Testis (tissue), 3 donors: Measurements from ENCODE around the gene DNAH6. TPM values are rescaled to one million over a fixed set of nuclear protein-coding genes. Genes with fewer than 3 reads are reported as not detected.

ENCODE experiments used
- DNase-seq: peaks from one replicate; pipeline ENCODE4 v3.0.0-alpha.2; 2019
- H3K27ac ChIP-seq, 2 donors: fragments of 200-600 bp; sonication (generic); one replicate each; pipeline ENCODE4 v1.5.1; 2019
- H3K27me3 ChIP-seq: fragments of 200-600 bp; sonication (generic); one replicate; pipeline ENCODE4 v1.5.1; 2019
- H3K36me3 ChIP-seq: fragments of 200-600 bp; sonication (generic); one replicate; pipeline ENCODE4 v1.5.1; 2017; ENCODE audit warnings: low read depth; ENCODE audit errors: missing control alignments
- H3K4me1 ChIP-seq: fragments of 200-600 bp; sonication (generic); one replicate; pipeline ENCODE4 v1.5.1; 2019
- H3K4me3 ChIP-seq, 2 donors: fragments of 200-600 bp; sonication (generic); one replicate each; pipeline ENCODE4 v1.5.1; 2017 to 2019
- H3K9me3 ChIP-seq: fragments of 200-600 bp; sonication (generic); one replicate; pipeline ENCODE4 v1.5.1; 2017
- CTCF ChIP-seq, 3 experiments: fragments of 450-650 bp in 2 of 3; fragments of 200-600 bp in 1 of 3; sonication (generic) in 1 of 3; IDR thresholded peaks; one replicate each; pipeline ENCODE4 v1.5.1; 2016 to 2019; ENCODE audit warnings: antibody characterized with exemption in 3 of 3, mild to moderate bottlenecking in 2 of 3, moderate library complexity in 1 of 3
- POLR2A ChIP-seq: fragments of 450-650 bp; IDR thresholded peaks from one replicate; pipeline ENCODE4 v1.6.1; 2017; ENCODE audit warnings: antibody characterized with exemption, mild to moderate bottlenecking, moderate library complexity
- WGBS, 2 donors: methylation state at CpG; one replicate each; pipeline ENCODE4 v1.1.5; 2018; 5-methylcytosine and 5-hydroxymethylcytosine counted together
- intact Hi-C: fragments of 100-400 bp; cut with DNase I; formaldehyde crosslinking; loops from one replicate; pipeline ENCODE4 v1.15.1; 2023; ENCODE audit warnings: low total_unique reads
- polyA plus RNA-seq: library from polyadenylated mRNA; stranded (reverse); fragments of 350-450 nt; fragmentation: Illumina TruSeq; extraction: RNeasy Lipid Tissue Mini Kit (QIAGEN cat#74804); gene quantifications from one replicate; pipeline ENCODE4 v1.2.3, GENCODE V29; 2014; ENCODE audit warnings: low read depth, low replicate concordance; ENCODE audit not compliant: insufficient read depth
- total RNA-seq, 2 donors: library from RNA; depleted of rRNA; stranded (reverse); fragments of >200 nt; gene quantifications; one replicate each; pipeline ENCODE4 v1.2.3, GENCODE V29; 2016

DNAH6 gene
- total and polyA plus RNA-seq, 3 donors from 2014 or later = 7.1 to 18.4 (median 11.8) TPM

GRCh38 chr2:84755096-84755495, 238.8 kb downstream of the DNAH6 start:
- WGBS, 2 donors = 87 to 97% methylated on average over 1 of the region's 1 CpG
- Histone ChIP-seq H3K27ac (no peak overlapping the region), H3K27me3 (no peaks in the 10 kb centered on the region), H3K9me3 (no peaks in the 10 kb centered on the region), H3K36me3 (no peaks in the 10 kb centered on the region), H3K4me3 (no peak overlapping the region), H3K4me1 (no peaks in the 10 kb centered on the region)
- no peak for DNase-seq
- TF ChIP-seq POLR2A = no peak
- no peak for TF ChIP-seq CTCF (IDR thresholded peaks at IDR 0.05)
- intact Hi-C loops = no loop called here

GRCh38 chr2:84757648-84758047, 241.3 kb downstream of the DNAH6 start:
- Histone ChIP-seq H3K9me3 (no peaks in the 10 kb centered on the region), H3K27ac (no peak overlapping the region), H3K27me3 (no peaks in the 10 kb centered on the region), H3K4me3 (no peak overlapping the region), H3K4me1 (no peaks in the 10 kb centered on the region), H3K36me3 (no peaks in the 10 kb centered on the region)
- TF ChIP-seq CTCF (IDR thresholded peaks at IDR 0.05) (no peak), POLR2A (no peak)
- no peak for DNase-seq
- 76 to 80% methylated on average over 3 of the region's 3 CpGs for WGBS, 2 donors
- intact Hi-C loops = no loop called here

GRCh38 chr2:84766791-84767190, 250.5 kb downstream of the DNAH6 start:
- no peaks in the 10 kb centered on the region for H3K36me3 ChIP-seq
- H3K27me3 ChIP-seq = no peaks in the 10 kb centered on the region
- 75 to 77% methylated on average over 2 of the region's 2 CpGs for WGBS, 2 donors
- H3K9me3 ChIP-seq = no peaks in the 10 kb centered on the region
- no peaks in the 10 kb centered on the region for H3K4me1 ChIP-seq
- intact Hi-C loops = no loop called here
- TF ChIP-seq CTCF (IDR thresholded peaks at IDR 0.05) (no peak), POLR2A (no peak)
- no peak overlapping the region for H3K27ac ChIP-seq
- no peak for DNase-seq
- no peak overlapping the region for H3K4me3 ChIP-seq

- WGBS, 2 donors = 89 to 95% methylated on average over 4 of the region's 4 CpGs
- no peaks in the 10 kb centered on the region for H3K36me3 ChIP-seq
These were observed 252.5 kb downstream of the DNAH6 start for GRCh38 chr2:84768840-84769239.

More at GRCh38 chr2:84768840-84769239, 252.5 kb downstream of the DNAH6 start:
- H3K9me3 ChIP-seq = no peaks in the 10 kb centered on the region
- no peak for TF ChIP-seq CTCF (IDR thresholded peaks at IDR 0.05)
- H3K27me3 ChIP-seq = no peaks in the 10 kb centered on the region
- intact Hi-C loops = no loop called here
- H3K4me1 ChIP-seq = no peaks in the 10 kb centered on the region
- H3K4me3 ChIP-seq = no peak overlapping the region
- no peak for DNase-seq
- H3K27ac ChIP-seq = no peak overlapping the region
